ENCODE results near the gene KRT86. TPM values are rescaled to one million over a fixed set of nuclear protein-coding genes. Genes with fewer than 3 reads are reported as not detected.

Gene KRT86
- total RNA-seq, 1 experiment from 2014 or later = 2.7 TPM

DNA sequence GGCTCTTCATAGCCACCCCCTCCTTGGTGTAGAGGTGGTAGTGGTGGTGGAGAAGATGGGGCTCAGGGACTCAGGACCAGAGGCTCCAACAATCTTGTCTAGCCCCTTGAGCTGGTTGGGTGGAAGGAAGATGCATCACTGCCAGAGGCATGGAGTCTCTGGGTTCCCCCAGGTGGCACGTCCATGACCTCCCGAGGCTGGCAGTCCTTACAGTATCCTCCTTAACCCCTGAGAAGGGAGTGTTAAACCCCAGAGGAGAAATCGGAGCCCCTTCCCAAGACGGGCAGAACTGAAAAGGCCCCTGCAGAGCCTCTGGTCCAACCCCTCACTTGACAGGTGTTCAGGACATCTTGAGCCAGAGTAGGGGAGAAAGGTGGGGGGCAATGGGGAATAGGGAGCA lies 37.6 kb downstream of the KRT86 start:
- Histone ChIP-seq H3K27me3 (ENCODE audit: insufficient read depth, low read depth) (no peaks in the 10 kb centered on the region), H3K9me2 (ENCODE audit: insufficient read depth) (no peaks in the 10 kb centered on the region), H3K36me3 (ENCODE audit: low read depth) (no peaks in the 10 kb centered on the region), H3K79me2 (ENCODE audit: low read depth) (no peaks in the 10 kb centered on the region), H4K20me1 (ENCODE audit: insufficient read depth) (no peaks in the 10 kb centered on the region), H3K27ac (no peak overlapping the region), H3K4me3 (no peak overlapping the region), H2AFZ (no peak overlapping the region), H3K4me1 (replicated peaks; ENCODE audit: insufficient read depth) (peaks cover 19% of the 10 kb centered on the region), H3K4me2 (no peak overlapping the region), H3K9me3 (ENCODE audit: insufficient read depth, low read depth) (no peaks in the 10 kb centered on the region), H3F3A (ENCODE audit: insufficient read depth, low read depth) (no peaks in the 10 kb centered on the region; the same call in 1 of the 2 replicates)
- intact Hi-C loops (cut with micrococcal nuclease; ENCODE audit: unreplicated experiment) = no loop called here
- ChIA-PET POLR2A (ENCODE audit: unreplicated experiment) (interaction anchor here (0.7 kb wide), 1 partner anchor 74 kb away, joined by 6 read pairs; no protein-coding TSS in a partner anchor), CTCF (interaction anchor here (0.7 to 1.9 kb wide), 2 partner anchors 33 to 114 kb away, joined by 4 to 6 read pairs; no protein-coding TSS in a partner anchor)
- no peak for TF ChIP-seq EZH2 (IDR thresholded peaks at IDR 0.05; ENCODE audit: low read depth)
- TF ChIP-seq, protein P1, sequence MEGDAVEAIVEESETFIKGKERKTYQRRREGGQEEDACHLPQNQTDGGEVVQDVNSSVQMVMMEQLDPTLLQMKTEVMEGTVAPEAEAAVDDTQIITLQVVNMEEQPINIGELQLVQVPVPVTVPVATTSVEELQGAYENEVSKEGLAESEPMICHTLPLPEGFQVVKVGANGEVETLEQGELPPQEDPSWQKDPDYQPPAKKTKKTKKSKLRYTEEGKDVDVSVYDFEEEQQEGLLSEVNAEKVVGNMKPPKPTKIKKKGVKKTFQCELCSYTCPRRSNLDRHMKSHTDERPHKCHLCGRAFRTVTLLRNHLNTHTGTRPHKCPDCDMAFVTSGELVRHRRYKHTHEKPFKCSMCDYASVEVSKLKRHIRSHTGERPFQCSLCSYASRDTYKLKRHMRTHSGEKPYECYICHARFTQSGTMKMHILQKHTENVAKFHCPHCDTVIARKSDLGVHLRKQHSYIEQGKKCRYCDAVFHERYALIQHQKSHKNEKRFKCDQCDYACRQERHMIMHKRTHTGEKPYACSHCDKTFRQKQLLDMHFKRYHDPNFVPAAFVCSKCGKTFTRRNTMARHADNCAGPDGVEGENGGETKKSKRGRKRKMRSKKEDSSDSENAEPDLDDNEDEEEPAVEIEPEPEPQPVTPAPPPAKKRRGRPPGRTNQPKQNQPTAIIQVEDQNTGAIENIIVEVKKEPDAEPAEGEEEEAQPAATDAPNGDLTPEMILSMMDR (conservative IDR thresholded peaks at IDR 0.05) = no peak
- no peak for DNase-seq
- BruUV-seq (replicated peaks) = no TSS peak

DNA sequence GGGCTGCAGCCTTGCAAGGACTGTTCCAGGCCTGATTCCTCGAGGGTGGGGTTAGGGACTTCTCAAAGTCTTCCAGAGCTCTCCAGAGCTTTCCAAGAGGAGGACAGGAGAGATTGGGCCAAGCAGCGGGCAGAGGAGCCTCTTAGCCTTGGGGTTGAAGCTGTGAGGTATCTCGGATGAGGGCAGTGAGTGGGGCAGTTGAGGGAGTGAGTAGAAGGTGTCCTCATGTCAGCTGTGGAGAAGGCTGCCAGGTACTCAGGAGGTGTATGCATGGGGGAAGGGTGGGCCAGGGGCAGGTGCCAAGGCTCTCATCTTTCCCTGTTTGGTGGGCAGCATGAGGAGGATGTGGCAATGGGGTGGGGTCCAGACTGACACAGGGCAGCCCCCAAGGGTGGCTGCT lies 39.0 kb downstream of the KRT86 start:
- intact Hi-C loops (cut with micrococcal nuclease; ENCODE audit: unreplicated experiment) = no loop called here
- H3K4me1 ChIP-seq (replicated peaks; ENCODE audit: insufficient read depth) = peaks cover 11% of the 10 kb centered on the region
- no peaks in the 10 kb centered on the region for H3K36me3 ChIP-seq (ENCODE audit: low read depth)
- POLR2A ChIA-PET (ENCODE audit: unreplicated experiment) = no interaction called here
- DNase-seq = no peak
- H3K9me2 ChIP-seq (ENCODE audit: insufficient read depth) = no peaks in the 10 kb centered on the region
- TF ChIP-seq, protein P1 (conservative IDR thresholded peaks at IDR 0.05) = no peak
- TF ChIP-seq EZH2 (IDR thresholded peaks at IDR 0.05; ENCODE audit: low read depth) = no peak
- no peaks in the 10 kb centered on the region for H3K9me3 ChIP-seq (ENCODE audit: insufficient read depth, low read depth)
- H3K27me3 ChIP-seq (ENCODE audit: insufficient read depth, low read depth) = no peaks in the 10 kb centered on the region
- no peaks in the 10 kb centered on the region for H4K20me1 ChIP-seq (ENCODE audit: insufficient read depth)
- H3F3A ChIP-seq (ENCODE audit: insufficient read depth, low read depth) = no peaks in the 10 kb centered on the region; the same call in 1 of the 2 replicates
- no peaks in the 10 kb centered on the region for H3K79me2 ChIP-seq (ENCODE audit: low read depth)
- H3K4me3 ChIP-seq = no peak overlapping the region
- CTCF ChIA-PET = no interaction called here
- no peak overlapping the region for H2AFZ ChIP-seq
- no peak overlapping the region for H3K4me2 ChIP-seq
- H3K27ac ChIP-seq = no peak overlapping the region
- no TSS peak for BruUV-seq (replicated peaks)

DNA sequence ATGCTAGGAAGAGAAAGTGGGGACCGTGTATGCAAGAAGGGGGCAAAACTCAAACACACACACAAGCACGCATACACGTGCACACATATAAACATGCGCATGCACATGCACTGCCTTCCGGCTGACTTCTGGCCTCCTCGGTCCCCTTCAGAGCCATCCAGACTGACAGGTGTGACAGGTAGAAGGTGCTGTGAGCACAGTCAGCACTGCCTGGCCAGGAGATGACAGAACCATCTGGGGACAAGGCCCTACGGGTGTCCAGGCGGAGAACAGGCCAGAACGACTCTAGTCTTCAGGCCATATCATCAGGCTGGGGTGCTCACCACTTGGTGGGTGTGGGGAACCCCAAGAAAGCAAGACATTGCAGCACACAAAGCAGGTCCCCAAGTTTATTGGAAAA lies 39.5 kb downstream of the KRT86 start:
- Histone ChIP-seq H3K27me3 (ENCODE audit: insufficient read depth, low read depth) (no peaks in the 10 kb centered on the region), H3K27ac (no peak overlapping the region), H3K9me2 (ENCODE audit: insufficient read depth) (no peaks in the 10 kb centered on the region), H3K4me3 (no peak overlapping the region), H3K4me2 (no peak overlapping the region), H3K36me3 (ENCODE audit: low read depth) (no peaks in the 10 kb centered on the region), H2AFZ (no peak overlapping the region), H3K4me1 (replicated peaks; ENCODE audit: insufficient read depth) (peaks cover 7% of the 10 kb centered on the region), H4K20me1 (ENCODE audit: insufficient read depth) (no peaks in the 10 kb centered on the region), H3K79me2 (ENCODE audit: low read depth) (no peaks in the 10 kb centered on the region), H3K9me3 (ENCODE audit: insufficient read depth, low read depth) (no peaks in the 10 kb centered on the region), H3F3A (ENCODE audit: insufficient read depth, low read depth) (no peaks in the 10 kb centered on the region; the same call in 1 of the 2 replicates)
- intact Hi-C loops (cut with micrococcal nuclease; ENCODE audit: unreplicated experiment) = no loop called here
- TF ChIP-seq, protein P1 (conservative IDR thresholded peaks at IDR 0.05) = no peak
- TF ChIP-seq EZH2 (IDR thresholded peaks at IDR 0.05; ENCODE audit: low read depth) = no peak
- CTCF ChIA-PET = no interaction called here
- BruUV-seq (replicated peaks) = no TSS peak
- POLR2A ChIA-PET (ENCODE audit: unreplicated experiment) = no interaction called here
- DNase-seq = no peak

All from PC-9 (cell line).